Measurements from ENCODE around the gene SH2D6.

Gene SH2D6

DNA sequence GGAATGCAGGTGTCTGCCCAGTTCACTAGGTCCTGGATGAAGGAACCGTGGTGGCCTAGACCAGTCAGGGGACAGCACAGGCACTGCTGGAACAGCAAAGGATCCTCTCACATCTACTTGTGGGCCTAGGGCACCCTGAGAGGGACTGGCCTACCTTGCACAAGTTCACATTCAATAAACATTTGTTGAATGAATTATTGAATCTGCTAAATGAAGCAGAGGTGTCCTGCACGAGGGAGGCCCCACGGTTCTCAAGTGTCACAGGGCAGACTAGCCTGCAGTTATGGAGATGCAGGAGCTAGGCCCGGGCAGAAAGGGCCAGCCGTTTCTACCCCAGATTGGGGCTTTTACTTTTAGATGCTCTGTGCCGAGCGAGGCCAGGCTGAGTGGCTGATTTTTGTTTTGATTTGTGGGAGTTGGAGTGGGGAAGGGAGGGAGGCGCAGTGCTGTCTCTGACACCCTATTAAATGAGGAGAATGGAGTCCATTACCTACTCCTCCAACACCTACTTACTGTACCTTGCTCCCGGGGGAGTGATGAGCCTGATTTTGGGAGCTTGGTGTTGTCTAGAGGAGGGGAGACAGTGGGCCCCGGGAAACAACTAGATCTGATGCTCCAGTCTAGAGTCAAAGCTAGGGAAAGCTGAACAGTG, 18.4 kb downstream of the SH2D6 start:
- Histone ChIP-seq H3K4me3 (ENCODE audit: insufficient read depth, low read length, poor library complexity, severe bottlenecking) (peak overlapping the region; percentile 53), H3F3A (ENCODE audit: insufficient read depth) (no peaks in the 10 kb centered on the region), H3K9me3 (ENCODE audit: insufficient read depth, low read length) (no peaks in the 10 kb centered on the region), H2AFZ (ENCODE audit: low read depth, low read length, severe bottlenecking) (peak overlapping the region; percentile 82), H3K4me2 (ENCODE audit: low read depth, low read length, poor library complexity, severe bottlenecking) (peak overlapping the region; percentile 83), H3K36me3 (ENCODE audit: low read length) (no peaks in the 10 kb centered on the region), H3K27me3 (ENCODE audit: low read length) (no peaks in the 10 kb centered on the region), H3K27ac (ENCODE audit: low read depth, low read length) (peak overlapping the region; percentile 6; the same call in 1 of the 2 replicates), H4K20me1 (ENCODE audit: low read depth, low read length) (no peaks in the 10 kb centered on the region), H3K9me2 (replicated peaks; ENCODE audit: insufficient read depth, low read length) (no peaks in the 10 kb centered on the region), H3K79me2 (ENCODE audit: insufficient read depth, low read length) (no peaks in the 10 kb centered on the region), H3K9ac (ENCODE audit: low read length) (peak overlapping the region; percentile 55)
- TF ChIP-seq CTCF (IDR thresholded peaks at IDR 0.05; ENCODE audit: insufficient read depth, low read length, poor library complexity, severe bottlenecking), result no peak
- TF ChIP-seq EZH2phosphoT487 (conservative IDR thresholded peaks at IDR 0.05; ENCODE audit: low read length), result no peak

GRCh38 chr2:85437488-85438200, 19.1 kb downstream of the SH2D6 start:
- Histone ChIP-seq H3K9ac (ENCODE audit: low read length) (peak overlapping the region; percentile 55), H3K27ac (ENCODE audit: low read depth, low read length) (peak overlapping the region; percentile 6; the same call in 1 of the 2 replicates)

DNA sequence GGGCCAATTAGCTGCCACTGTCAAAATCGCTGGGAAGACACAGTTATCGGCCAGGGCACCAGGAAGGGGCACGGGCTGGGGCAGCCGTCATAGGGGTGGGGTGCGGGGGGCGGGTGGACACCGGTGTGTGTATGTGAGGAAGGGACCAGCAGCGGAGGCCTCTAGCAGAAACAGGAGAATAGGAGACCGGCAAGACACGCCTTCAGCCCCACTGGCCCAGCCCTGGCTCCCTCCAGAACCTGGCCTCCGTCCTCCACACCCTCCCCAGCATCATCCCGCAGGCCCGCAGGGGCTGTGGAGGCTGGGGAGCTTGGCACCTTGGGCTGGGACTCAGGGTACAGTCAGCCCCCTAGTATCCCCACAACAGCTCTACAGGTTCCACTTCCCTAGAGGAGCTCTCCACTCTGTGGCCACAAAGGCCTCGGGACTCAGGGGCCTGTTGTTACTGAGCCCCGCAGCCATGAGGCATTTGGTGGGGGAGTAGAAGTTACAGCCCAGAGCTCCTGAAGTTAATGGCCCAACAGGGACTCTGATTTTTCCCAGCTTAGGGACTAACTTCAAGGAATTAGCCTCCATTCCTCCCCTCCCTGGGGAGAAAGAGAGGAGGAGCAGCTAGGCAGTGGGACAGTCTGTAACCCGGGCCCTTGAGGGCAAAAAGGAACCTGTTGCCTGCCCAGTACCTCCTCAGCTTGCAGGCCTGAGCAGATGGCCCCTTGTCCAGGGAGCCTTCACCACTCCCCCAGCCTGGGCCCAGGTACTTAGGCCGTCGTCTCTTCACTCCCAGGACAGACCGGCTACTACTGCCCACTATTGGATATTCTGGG, 19.9 kb downstream of the SH2D6 start:
- peak overlapping the region; percentile 83 for H3K4me2 ChIP-seq (ENCODE audit: low read depth, low read length, poor library complexity, severe bottlenecking)
- H3F3A ChIP-seq (ENCODE audit: insufficient read depth), result no peaks in the 10 kb centered on the region
- H3K79me2 ChIP-seq (ENCODE audit: insufficient read depth, low read length), result no peaks in the 10 kb centered on the region
- H3K27me3 ChIP-seq (ENCODE audit: low read length), result no peaks in the 10 kb centered on the region
- no peak overlapping the region for H3K27ac ChIP-seq (ENCODE audit: low read depth, low read length)
- H4K20me1 ChIP-seq (ENCODE audit: low read depth, low read length), result no peaks in the 10 kb centered on the region
- no peaks in the 10 kb centered on the region for H3K36me3 ChIP-seq (ENCODE audit: low read length)
- H3K9ac ChIP-seq (ENCODE audit: low read length), result peak overlapping the region; percentile 55
- peak overlapping the region; percentile 53 for H3K4me3 ChIP-seq (ENCODE audit: insufficient read depth, low read length, poor library complexity, severe bottlenecking)
- TF ChIP-seq CTCF (IDR thresholded peaks at IDR 0.05; ENCODE audit: insufficient read depth, low read length, poor library complexity, severe bottlenecking) (no peak), EZH2phosphoT487 (conservative IDR thresholded peaks at IDR 0.05; ENCODE audit: low read length) (no peak)
- peak overlapping the region; percentile 82 for H2AFZ ChIP-seq (ENCODE audit: low read depth, low read length, severe bottlenecking)
- no peaks in the 10 kb centered on the region for H3K9me2 ChIP-seq (replicated peaks; ENCODE audit: insufficient read depth, low read length)
- no peaks in the 10 kb centered on the region for H3K9me3 ChIP-seq (ENCODE audit: insufficient read depth, low read length)

More at GRCh38 chr2:85437488-85438200, 19.1 kb downstream of the SH2D6 start:
- Histone ChIP-seq H3K27me3 (ENCODE audit: low read length) (no peaks in the 10 kb centered on the region), H2AFZ (ENCODE audit: low read depth, low read length, severe bottlenecking) (peak overlapping the region; percentile 82), H4K20me1 (ENCODE audit: low read depth, low read length) (no peaks in the 10 kb centered on the region), H3F3A (ENCODE audit: insufficient read depth) (no peaks in the 10 kb centered on the region), H3K4me3 (ENCODE audit: insufficient read depth, low read length, poor library complexity, severe bottlenecking) (peak overlapping the region; percentile 53), H3K79me2 (ENCODE audit: insufficient read depth, low read length) (no peaks in the 10 kb centered on the region), H3K4me2 (ENCODE audit: low read depth, low read length, poor library complexity, severe bottlenecking) (peak overlapping the region; percentile 83), H3K36me3 (ENCODE audit: low read length) (no peaks in the 10 kb centered on the region), H3K9me2 (replicated peaks; ENCODE audit: insufficient read depth, low read length) (no peaks in the 10 kb centered on the region), H3K9me3 (ENCODE audit: insufficient read depth, low read length) (no peaks in the 10 kb centered on the region)
- TF ChIP-seq CTCF (IDR thresholded peaks at IDR 0.05; ENCODE audit: insufficient read depth, low read length, poor library complexity, severe bottlenecking), result no peak
- TF ChIP-seq EZH2phosphoT487 (conservative IDR thresholded peaks at IDR 0.05; ENCODE audit: low read length), result no peak

Measured in SU-DHL-6 (cell line).